Skeletal muscle satellite cell (primary cell): ENCODE measurements around the gene RAB3GAP1.

ENCODE experiments used
- H3K27me3 ChIP-seq: 2 replicates; pipeline ENCODE4 v1.7.0; 2013; ENCODE audit warnings: low read length; ENCODE audit not compliant: control insufficient read depth, insufficient read depth
- H3K36me3 ChIP-seq: 2 replicates; pipeline ENCODE4 v1.7.0; 2013; ENCODE audit warnings: mild to moderate bottlenecking, control low read depth, low read length; ENCODE audit not compliant: insufficient read depth
- H3K4me1 ChIP-seq: 2 replicates; pipeline ENCODE4 v1.7.0; 2013; ENCODE audit warnings: low read length; ENCODE audit not compliant: control insufficient read depth, insufficient read depth
- H3K4me2 ChIP-seq: 2 replicates; pipeline ENCODE4 v1.7.0; 2013; ENCODE audit warnings: mild to moderate bottlenecking, low read length
- H3K4me3 ChIP-seq: 2 replicates; pipeline ENCODE4 v1.7.0; 2013; ENCODE audit warnings: low read length
- H3K9ac ChIP-seq: 2 replicates; pipeline ENCODE4 v1.7.0; 2013; ENCODE audit warnings: mild to moderate bottlenecking, low read depth, low read length, moderate library complexity
- H3K9me3 ChIP-seq: replicated peaks from 2 replicates; pipeline ENCODE4 v1.7.0; 2013; ENCODE audit warnings: mild to moderate bottlenecking, control low read depth, low read length

The RAB3GAP1 gene

GRCh38 chr2:135174049-135174809, 122.1 kb downstream of the RAB3GAP1 start:
- no peaks in the 10 kb centered on the region for H3K4me1 ChIP-seq
- H3K9me3 ChIP-seq: no peaks in the 10 kb centered on the region
- no peaks in the 10 kb centered on the region for H3K27me3 ChIP-seq
- no peak overlapping the region for H3K4me3 ChIP-seq
- H3K4me2 ChIP-seq: no peak overlapping the region
- no peak overlapping the region for H3K9ac ChIP-seq
- H3K36me3 ChIP-seq: peaks cover 61% of the 10 kb centered on the region

DNA sequence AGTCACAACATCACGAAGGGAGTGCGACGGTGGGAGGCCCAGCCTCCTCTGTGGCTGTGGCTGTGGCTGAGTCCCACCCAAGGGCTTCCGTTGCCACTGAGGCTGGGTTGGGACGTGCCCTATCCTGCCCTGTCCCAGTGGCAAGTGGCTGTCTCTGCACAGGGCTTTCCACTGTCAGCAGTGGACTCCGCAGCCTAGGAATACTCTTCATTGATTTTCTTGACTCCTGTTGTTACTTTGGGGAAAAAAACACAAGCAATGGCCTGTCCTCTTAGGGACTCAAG, 122.7 kb downstream of the RAB3GAP1 start:
- Histone ChIP-seq H3K27me3 (no peaks in the 10 kb centered on the region), H3K9me3 (no peaks in the 10 kb centered on the region), H3K9ac (no peak overlapping the region), H3K4me3 (no peak overlapping the region), H3K4me2 (no peak overlapping the region), H3K36me3 (peaks cover 57% of the 10 kb centered on the region), H3K4me1 (no peaks in the 10 kb centered on the region)

- no peak overlapping the region for H3K4me2 ChIP-seq
- no peak overlapping the region for H3K4me3 ChIP-seq
- peaks cover 53% of the 10 kb centered on the region for H3K36me3 ChIP-seq
- H3K4me1 ChIP-seq: no peaks in the 10 kb centered on the region
- H3K27me3 ChIP-seq: no peaks in the 10 kb centered on the region
- no peak overlapping the region for H3K9ac ChIP-seq
- no peaks in the 10 kb centered on the region for H3K9me3 ChIP-seq
These were observed 123.1 kb downstream of the RAB3GAP1 start for GRCh38 chr2:135175177-135175576.

GRCh38 chr2:135179689-135180088, 127.6 kb downstream of the RAB3GAP1 start:
- Histone ChIP-seq H3K4me3 (no peak overlapping the region), H3K9me3 (no peaks in the 10 kb centered on the region), H3K4me2 (no peak overlapping the region), H3K4me1 (peaks cover 7% of the 10 kb centered on the region), H3K36me3 (peaks cover 20% of the 10 kb centered on the region), H3K27me3 (no peaks in the 10 kb centered on the region), H3K9ac (no peak overlapping the region)

GRCh38 chr2:135182190-135182589, 130.1 kb downstream of the RAB3GAP1 start:
- no peaks in the 10 kb centered on the region for H3K27me3 ChIP-seq
- H3K4me1 ChIP-seq: peaks cover 7% of the 10 kb centered on the region
- H3K4me3 ChIP-seq: no peak overlapping the region
- H3K36me3 ChIP-seq: peaks cover 2% of the 10 kb centered on the region
- H3K9me3 ChIP-seq: no peaks in the 10 kb centered on the region
- no peak overlapping the region for H3K9ac ChIP-seq
- H3K4me2 ChIP-seq: no peak overlapping the region

DNA sequence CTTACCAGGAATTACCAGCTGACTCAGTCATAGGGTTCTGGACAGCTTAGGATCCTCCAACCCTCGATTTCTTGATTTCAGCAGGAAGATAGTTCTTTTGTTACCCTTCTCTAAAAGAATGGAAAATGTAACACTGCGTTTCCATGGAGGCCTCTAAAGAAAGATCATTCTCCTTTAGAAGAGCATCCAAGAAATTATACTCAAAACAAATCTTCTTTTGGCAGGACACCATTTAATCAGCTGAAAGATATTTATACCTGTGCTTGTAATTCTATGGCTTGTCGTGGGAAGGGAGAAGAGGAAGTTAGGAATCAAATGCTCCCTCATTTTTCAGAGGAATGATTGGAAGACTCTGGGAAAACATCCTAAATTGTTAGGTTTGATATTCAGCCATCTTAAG, 130.5 kb downstream of the RAB3GAP1 start:
- no peak overlapping the region for H3K4me3 ChIP-seq
- H3K4me2 ChIP-seq: no peak overlapping the region
- no peaks in the 10 kb centered on the region for H3K36me3 ChIP-seq
- no peaks in the 10 kb centered on the region for H3K27me3 ChIP-seq
- peaks cover 7% of the 10 kb centered on the region for H3K4me1 ChIP-seq
- no peak overlapping the region for H3K9ac ChIP-seq
- H3K9me3 ChIP-seq: no peaks in the 10 kb centered on the region

GRCh38 chr2:135183822-135184221, 131.7 kb downstream of the RAB3GAP1 start:
- Histone ChIP-seq H3K27me3 (no peaks in the 10 kb centered on the region), H3K4me3 (no peak overlapping the region), H3K4me1 (peaks cover 7% of the 10 kb centered on the region), H3K36me3 (no peaks in the 10 kb centered on the region), H3K9me3 (no peaks in the 10 kb centered on the region), H3K9ac (no peak overlapping the region), H3K4me2 (no peak overlapping the region)

DNA sequence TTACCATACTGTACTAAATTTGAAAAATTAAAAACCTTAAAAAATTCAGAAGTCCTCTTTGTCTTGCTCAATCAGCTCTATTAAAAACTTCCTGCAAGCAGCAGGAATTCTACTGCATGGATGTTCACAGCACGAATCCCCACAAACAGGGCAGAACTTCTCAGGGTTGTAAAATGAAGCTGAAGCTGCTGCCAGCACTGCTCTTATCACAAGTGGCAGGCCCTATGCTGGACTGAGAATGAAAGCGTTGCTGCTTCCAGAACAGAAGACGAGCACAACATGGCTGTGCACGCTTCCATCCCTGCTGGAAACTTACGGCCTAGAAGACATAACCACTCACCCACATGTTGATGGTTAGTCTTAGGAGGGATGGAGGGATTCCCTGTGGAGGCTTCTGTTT, 134.0 kb downstream of the RAB3GAP1 start:
- Histone ChIP-seq H3K4me1 (peaks cover 7% of the 10 kb centered on the region), H3K4me3 (no peak overlapping the region), H3K4me2 (no peak overlapping the region), H3K9me3 (no peaks in the 10 kb centered on the region), H3K27me3 (no peaks in the 10 kb centered on the region), H3K9ac (no peak overlapping the region), H3K36me3 (no peaks in the 10 kb centered on the region)

- H3K27me3 ChIP-seq: no peaks in the 10 kb centered on the region
- no peaks in the 10 kb centered on the region for H3K36me3 ChIP-seq
- no peak overlapping the region for H3K4me2 ChIP-seq
- H3K9me3 ChIP-seq: no peaks in the 10 kb centered on the region
- H3K9ac ChIP-seq: no peak overlapping the region
- no peak overlapping the region for H3K4me3 ChIP-seq
- peaks cover 7% of the 10 kb centered on the region for H3K4me1 ChIP-seq
These were observed 135.2 kb downstream of the RAB3GAP1 start for GRCh38 chr2:135187270-135187669.

- Histone ChIP-seq H3K9ac (no peak overlapping the region), H3K4me1 (no peaks in the 10 kb centered on the region), H3K27me3 (no peaks in the 10 kb centered on the region), H3K4me2 (no peak overlapping the region), H3K36me3 (no peaks in the 10 kb centered on the region), H3K9me3 (no peaks in the 10 kb centered on the region), H3K4me3 (no peak overlapping the region)
These were observed 137.1 kb downstream of the RAB3GAP1 start for GRCh38 chr2:135189148-135189547.

DNA sequence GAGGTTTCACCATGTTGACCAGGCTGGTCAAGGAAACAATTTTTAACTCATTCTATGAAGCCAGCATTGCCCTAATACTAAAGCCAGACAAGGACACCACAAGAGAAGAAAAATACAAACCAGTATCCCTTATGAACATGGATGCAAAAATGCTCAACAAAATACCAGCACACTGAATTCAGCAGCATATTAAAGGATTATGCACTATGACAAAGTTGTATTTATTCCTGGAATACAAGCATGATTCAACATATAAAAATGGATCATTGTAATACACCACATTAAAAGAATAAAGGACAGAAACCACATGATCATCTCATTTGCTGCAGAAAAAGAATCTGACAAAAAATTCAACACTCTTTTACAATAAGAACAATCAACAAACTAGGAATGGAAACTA, 138.7 kb downstream of the RAB3GAP1 start:
- H3K36me3 ChIP-seq: no peaks in the 10 kb centered on the region
- no peaks in the 10 kb centered on the region for H3K27me3 ChIP-seq
- no peaks in the 10 kb centered on the region for H3K9me3 ChIP-seq
- no peak overlapping the region for H3K4me2 ChIP-seq
- no peaks in the 10 kb centered on the region for H3K4me1 ChIP-seq
- no peak overlapping the region for H3K9ac ChIP-seq
- H3K4me3 ChIP-seq: no peak overlapping the region

GRCh38 chr2:135198481-135198880, 146.4 kb downstream of the RAB3GAP1 start:
- Histone ChIP-seq H3K4me1 (no peaks in the 10 kb centered on the region), H3K4me2 (no peak overlapping the region), H3K36me3 (no peaks in the 10 kb centered on the region), H3K27me3 (no peaks in the 10 kb centered on the region), H3K9me3 (no peaks in the 10 kb centered on the region), H3K4me3 (no peak overlapping the region), H3K9ac (no peak overlapping the region)
